ENCODE data around the gene ARL17B.
"Not testable (repeated sequence)": the region's sequence is repeated elsewhere in the genome, so short reads cannot be mapped to it uniquely, and the experiment has no call there.

Gene ARL17B

GRCh38 chr17:46244949-46245768 lies 116.4 kb downstream of the ARL17B start:
- DNase-seq = not testable (repeated sequence)

- DNase-seq = not testable (repeated sequence)
These were observed 117.1 kb downstream of the ARL17B start for GRCh38 chr17:46244339-46244913.

GRCh38 chr17:46243928-46244327 lies 117.6 kb downstream of the ARL17B start:
- DNase-seq = not testable (repeated sequence)

- not testable (repeated sequence) for DNase-seq
These were observed 118.1 kb downstream of the ARL17B start for GRCh38 chr17:46243505-46243904.

- DNase-seq = not testable (repeated sequence)
These were observed 130.2 kb downstream of the ARL17B start for GRCh38 chr17:46231359-46231758.

- peak; percentile 96 for DNase-seq
These were observed 136.2 kb downstream of the ARL17B start for GRCh38 chr17:46225274-46225794.

- DNase-seq = not testable (repeated sequence)
These were observed 136.7 kb downstream of the ARL17B start for GRCh38 chr17:46224864-46225263.
